SW480 (cell line): ENCODE data around the gene ABCF2.

Experiments used
- DNase-seq: peaks from one replicate; pipeline ENCODE4 v3.0.0-alpha.2; 2016; ENCODE audit warnings: low spot score

ABCF2 gene

GRCh38 chr7:151195616-151196450 lies 31.2 kb downstream of the ABCF2 start:
- DNase-seq: no peak

- DNase-seq: no peak
Measured at GRCh38 chr7:151194188-151194587, 32.8 kb downstream of the ABCF2 start.

- DNase-seq: no peak
Measured at GRCh38 chr7:151193203-151193978, 33.6 kb downstream of the ABCF2 start.

GRCh38 chr7:151192002-151192539 lies 34.9 kb downstream of the ABCF2 start:
- no peak for DNase-seq

- DNase-seq: no peak
Measured at GRCh38 chr7:151191544-151191943, 35.5 kb downstream of the ABCF2 start.

- DNase-seq: no peak
Measured at GRCh38 chr7:151189038-151189437, 38.0 kb downstream of the ABCF2 start.

- no peak for DNase-seq
Measured at GRCh38 chr7:151188252-151188542, 38.8 kb downstream of the ABCF2 start.

- no peak for DNase-seq
Measured at GRCh38 chr7:151187409-151188251, 39.4 kb downstream of the ABCF2 start.

- no peak for DNase-seq
Measured at GRCh38 chr7:151186640-151187408, 40.2 kb downstream of the ABCF2 start, which contains the start of gene ASB10. Gene ASB10, minus strand, starts transcription at chr7:151187250. Its CDS starts 120 bp downstream, at chr7:151187130.

- DNase-seq: no peak
Measured at GRCh38 chr7:151185762-151186639, 41.0 kb downstream of the ABCF2 start.

- DNase-seq: no peak
Measured at GRCh38 chr7:151181011-151181431, 46.0 kb downstream of the ABCF2 start.

GRCh38 chr7:151179946-151180345 lies 47.1 kb downstream of the ABCF2 start:
- DNase-seq: no peak

- DNase-seq: no peak
Measured at GRCh38 chr7:151179287-151179860, 47.6 kb downstream of the ABCF2 start.

GRCh38 chr7:151178831-151179230 lies 48.2 kb downstream of the ABCF2 start:
- no peak for DNase-seq

- DNase-seq: no peak
Measured at GRCh38 chr7:151178236-151178635, 48.8 kb downstream of the ABCF2 start.

GRCh38 chr7:151177310-151177709 lies 49.7 kb downstream of the ABCF2 start:
- no peak for DNase-seq

GRCh38 chr7:151176401-151176800 lies 50.6 kb downstream of the ABCF2 start:
- DNase-seq: no peak

- no peak for DNase-seq
Measured at GRCh38 chr7:151175793-151176311, 51.2 kb downstream of the ABCF2 start.

GRCh38 chr7:151175047-151175792 lies 51.8 kb downstream of the ABCF2 start:
- DNase-seq: no peak
